ENCODE results near the gene PHF3.

Gene PHF3

DNA sequence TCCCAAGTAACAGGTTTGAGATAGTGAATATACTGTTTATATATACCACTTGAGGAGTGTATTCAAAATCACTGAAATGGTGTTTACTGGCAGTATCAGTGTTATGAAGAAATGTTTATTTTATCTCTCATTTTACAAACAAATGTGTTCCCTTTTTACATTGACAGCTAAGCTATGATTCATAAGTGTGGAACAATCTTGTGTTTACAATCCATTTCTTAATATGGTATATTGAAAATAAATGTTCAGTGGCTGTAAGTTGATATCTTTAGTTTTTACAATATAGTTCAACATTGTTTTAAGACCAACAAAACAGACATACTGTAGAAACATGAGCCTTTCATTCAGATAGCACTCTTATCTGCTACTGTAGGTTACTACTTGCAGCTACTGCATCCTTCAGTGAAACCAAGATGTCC, 14.3 kb downstream of the PHF3 start:
- no peak for DNase-seq

DNA sequence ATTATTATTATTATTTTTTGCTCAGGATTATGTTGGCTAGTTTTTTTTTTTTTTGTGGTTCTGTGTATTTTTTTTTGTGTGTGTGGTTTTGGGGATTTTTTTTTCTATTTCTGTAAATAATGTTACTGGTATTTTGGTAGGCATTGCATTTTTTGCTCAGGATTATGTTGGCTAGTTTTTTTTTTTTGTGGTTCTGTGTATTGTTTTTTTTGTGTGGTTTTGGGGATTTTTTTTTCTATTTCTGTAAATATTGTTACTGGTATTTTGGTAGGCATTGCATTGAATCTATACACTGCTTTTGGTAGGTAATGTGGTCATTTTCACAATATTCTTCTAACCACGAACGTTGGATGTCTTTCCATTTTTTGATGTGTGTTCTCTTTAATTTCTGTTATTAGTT, 17.4 kb downstream of the PHF3 start:
- DNase-seq: no peak

DNA sequence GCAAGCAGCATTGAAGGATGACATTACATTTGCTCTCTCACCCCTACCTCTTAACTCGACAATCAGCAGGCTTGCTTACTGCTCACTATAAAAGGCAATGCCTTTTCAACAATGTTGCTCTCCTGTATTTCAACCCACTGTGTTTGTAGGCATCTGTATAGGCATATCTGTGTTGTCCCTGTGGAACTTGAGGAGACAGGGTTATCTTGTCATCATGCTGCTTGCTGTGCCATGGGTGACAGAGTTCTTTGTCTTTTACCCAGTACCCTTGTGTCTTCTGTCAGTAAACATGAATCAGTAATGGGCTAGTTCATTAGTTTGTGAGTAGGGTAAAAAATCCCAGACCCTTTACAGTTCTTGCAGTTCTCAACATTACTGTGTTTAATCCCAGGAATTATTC, 25.2 kb downstream of the PHF3 start:
- DNase-seq: no peak

DNA sequence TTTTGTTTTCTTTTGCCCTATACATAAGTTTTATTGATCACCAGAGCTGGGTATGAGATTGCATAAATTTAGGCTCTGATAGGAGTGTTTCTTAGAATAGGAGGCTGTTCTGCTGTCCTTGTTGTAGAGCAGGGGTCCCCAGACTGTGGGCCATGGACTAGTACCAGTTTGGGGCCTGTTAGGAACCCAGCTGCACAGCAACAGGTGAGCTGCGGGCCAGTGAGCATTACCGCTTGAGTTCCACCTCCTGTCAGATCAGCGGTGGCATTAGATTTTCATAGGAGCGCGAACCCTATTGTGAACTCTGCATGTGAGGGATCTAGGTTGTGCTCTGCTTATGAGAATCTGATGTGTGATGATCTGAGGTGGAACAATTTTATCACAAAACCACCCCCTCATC, 26.2 kb downstream of the PHF3 start:
- DNase-seq: no peak

DNA sequence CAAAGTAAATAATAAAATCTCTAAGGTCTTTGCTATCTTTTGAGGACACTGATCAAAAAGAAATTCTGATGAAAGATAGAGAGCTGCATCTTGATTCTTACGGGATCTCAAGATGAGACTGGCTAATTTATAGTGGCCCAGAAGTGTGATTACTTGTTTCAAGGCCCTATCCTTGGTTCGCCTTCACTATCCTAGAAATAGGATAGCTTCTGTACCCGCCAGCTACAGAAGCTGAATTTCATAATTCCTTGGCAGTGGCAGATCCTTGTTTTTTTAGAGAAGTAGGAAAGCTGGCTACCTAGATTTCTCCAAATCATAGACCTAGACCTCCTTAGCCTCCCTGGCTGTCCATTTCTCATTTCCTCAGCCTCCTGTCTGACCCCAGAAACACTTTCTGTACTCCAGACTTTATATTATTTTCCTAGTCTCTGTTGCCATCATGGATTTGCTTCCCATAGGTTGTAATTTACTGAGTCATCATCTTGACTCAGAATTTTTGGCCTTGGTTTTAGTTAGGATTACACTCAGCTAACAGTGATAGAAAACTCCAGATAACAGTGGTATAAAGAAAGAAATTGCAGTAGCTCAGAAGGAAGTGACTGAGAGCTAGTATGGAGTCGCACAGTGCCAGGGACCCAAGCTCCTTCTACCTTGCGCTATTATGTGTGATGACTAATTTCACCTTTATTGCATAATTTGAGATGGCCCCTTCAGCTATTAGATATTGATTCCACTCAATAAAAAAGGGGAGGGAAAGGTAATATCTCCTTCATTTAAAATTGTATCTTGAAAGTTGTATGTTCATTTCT, 27.7 kb downstream of the PHF3 start:
- DNase-seq: no peak

DNA sequence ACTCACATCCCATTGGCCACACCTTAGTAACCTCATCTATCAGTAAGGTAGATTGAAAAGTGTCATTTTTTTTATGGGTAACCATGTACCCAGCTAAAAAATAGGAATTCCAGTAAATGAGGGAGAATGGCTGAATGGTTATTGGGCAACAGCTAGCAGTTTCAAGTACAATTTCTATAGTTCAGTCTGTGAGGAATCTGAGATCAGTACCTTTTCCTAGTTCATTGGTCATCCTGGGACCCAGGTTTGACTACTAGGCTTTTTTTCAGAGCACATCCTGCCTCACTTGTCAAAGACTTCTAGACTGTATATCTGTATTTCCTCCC, 28.3 kb downstream of the PHF3 start:
- DNase-seq: no peak

DNA sequence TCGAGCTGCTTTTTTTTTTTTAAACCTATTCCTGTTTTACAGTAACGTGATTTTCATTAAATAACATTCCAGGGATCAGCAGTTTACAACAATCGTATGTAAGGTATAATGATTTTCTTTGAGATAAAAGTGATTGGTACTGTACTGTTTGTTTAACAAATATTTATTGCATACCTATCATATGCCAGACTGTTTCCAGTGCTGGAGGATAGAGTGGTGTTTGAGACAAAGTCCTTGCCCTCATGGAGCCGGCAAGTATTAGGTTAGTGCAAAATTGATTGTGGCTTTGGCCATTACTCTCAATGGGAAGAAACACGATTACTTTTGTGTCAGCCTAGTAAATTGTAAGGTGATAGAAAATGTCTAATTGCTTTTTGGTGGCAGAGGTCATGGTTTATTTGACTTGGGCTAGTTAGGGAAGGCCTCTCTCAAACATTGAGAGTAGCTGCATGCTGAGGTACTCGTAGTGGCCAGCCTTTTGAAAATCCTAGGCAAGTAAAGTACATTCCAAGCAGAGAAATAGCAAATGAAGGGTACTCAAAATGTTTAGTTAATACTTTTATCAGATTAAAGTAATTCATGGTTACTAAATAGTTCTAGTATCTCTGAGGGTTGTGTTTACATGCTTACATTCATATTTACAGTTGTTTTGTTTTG, 35.6 kb downstream of the PHF3 start:
- no peak for DNase-seq

DNA sequence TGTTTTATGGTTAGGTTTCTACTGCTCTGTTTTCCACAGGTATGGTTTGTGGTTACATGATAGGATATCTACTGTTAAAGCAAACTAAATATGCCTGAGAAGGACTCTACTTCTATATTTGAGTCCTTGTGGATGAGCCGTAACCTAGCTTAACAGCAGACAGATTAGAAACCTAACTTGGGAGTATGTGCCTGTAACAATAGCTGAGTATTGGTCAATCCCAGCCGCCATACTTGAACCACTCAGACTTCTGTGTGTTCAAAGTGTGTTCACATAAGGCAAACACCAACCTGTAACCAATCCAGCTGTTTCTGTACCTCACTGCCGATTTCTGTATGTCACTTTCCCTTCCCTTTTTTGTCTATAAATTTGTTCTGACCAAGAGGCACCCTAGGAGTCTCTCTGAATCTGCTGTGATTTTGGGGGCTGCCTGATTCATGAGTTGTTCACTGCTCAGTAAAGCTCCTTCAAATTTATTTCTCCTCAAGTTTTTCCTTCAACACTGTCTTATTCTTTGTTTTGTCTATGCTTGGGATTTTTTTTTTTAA, 37.1 kb downstream of the PHF3 start:
- DNase-seq: no peak

DNA sequence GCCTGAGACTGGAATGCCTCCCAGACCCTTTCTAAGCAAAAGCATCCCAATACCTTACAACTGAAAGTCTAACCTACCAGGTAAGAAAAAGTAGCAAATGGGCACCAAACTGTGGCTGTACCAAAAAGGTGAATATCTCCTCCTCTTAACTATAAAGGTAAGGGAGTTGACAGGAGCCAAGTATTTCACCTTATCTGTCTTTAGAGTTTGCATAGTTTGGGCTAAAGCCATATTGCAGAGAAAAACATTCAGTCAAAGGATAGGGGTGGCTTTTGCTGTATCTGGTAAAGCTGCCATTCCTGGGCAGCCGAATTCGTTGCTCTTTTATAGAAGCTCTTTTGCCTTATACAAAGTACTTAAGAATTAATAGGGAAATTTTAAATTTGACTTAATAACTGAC, 38.1 kb downstream of the PHF3 start:
- DNase-seq: no peak

DNA sequence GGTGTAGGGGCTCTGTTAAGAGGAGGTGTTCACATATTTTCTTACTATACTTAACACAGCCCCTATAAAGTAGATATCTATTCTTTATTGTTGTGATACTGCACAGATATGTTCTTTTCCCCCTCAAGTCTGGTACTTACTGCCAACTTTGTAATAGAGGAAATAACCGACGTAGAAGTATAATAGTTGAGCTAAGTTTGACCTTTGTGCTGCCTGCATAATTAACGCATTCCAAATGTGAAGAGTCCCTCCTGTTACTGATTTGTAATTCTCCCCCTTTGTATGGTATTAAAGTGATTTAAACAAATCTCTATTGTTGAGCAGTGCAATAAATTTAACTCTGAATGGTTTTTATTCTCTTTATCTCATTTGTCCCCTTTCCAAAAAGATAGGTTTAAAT, 39.0 kb downstream of the PHF3 start:
- DNase-seq: no peak

DNA sequence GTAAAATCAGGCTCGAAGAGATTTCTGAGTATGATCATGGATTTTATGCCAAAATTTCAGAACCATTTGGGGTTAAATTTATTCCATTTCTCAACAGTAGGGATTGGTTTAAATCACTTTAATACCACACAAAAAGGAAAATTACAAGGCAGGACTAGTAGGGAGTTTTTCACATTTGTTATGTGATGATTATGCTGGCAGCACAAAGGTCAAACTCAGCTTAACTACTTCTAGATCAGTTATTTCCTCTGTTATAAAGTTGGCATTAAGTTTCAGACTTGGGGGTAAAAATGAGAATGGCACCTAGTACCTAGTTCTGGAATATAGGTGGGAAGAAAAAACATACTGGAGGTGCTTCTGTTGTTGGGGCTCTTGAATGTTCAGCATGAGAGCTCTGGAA, 39.5 kb downstream of the PHF3 start:
- no peak for DNase-seq

DNA sequence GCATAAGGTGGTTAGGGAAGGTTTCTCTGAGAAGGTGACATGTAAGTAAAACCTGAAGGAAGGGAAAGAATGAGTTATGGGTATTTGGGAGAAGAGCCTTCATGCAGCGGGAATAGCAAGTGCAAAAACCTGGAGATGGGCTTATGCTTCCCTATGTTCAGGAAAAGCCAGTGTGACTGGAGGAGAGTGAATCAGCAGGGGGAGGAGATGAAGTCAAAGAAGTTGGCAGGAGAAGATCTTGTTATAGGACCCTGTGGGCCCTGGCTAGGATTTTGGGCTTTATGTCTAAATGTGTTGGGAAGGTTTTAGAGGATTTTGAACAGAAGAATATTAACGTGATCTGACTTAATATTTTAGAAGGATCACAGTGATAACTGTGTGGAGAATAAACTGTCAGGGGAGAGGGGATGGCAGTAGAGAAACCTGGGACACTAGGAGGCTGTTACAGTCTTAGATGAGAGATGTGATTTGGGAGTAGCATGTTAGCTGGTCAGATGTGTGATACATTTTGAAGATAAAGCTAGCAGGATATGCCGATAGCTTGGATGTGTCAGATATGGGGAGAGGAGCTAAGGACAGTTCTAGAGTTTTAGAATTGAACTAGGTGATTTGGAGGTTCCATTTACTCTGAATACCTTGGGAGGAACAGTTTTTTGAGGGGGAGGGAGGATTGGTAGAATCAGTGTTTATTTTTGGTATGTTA, 41.0 kb downstream of the PHF3 start:
- DNase-seq: no peak

DNA sequence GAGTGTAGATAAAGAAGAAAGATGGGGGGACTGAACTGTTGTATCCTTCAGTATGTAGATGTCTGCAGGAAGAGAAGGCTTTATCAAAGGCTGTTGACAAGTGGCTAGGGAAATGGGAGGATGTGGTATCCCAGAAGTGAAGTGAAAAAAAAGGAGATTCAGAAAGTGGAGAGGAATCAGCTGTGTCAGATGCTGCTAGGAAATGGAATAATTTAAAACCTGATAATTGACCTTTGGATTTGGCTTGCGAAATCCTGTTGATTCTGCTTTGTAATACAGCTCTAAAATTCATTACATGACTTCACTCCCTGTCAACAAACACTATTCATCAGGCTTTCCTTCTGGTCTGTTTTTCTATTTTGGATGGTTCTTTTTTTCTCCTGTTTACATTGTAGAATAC, 41.7 kb downstream of the PHF3 start:
- DNase-seq: no peak

DNA sequence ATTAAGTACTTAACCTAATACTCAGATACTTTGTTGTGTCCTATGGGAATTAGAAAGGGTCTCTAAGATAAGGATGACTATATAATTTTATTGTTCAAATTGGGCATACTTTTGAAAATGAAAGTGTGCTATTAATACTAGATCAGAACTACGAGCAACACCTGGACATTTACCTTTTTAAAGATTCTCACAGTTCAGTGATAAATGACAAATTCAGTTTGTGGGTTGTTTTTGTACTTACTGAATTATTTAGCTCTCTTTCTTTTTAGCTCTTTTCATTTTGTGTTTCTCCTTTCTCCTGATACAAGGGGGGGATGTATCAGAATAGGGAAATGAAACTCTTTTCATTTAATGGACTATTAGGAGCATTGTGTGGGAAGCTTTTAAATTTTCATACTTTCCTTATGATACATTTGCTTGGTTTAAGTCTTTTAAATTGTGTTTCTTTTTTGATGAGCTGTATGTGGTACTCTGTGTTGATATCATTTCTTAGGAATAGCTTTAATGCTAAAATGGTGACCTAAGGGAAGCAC, 47.5 kb downstream of the PHF3 start:
- no peak for DNase-seq

DNA sequence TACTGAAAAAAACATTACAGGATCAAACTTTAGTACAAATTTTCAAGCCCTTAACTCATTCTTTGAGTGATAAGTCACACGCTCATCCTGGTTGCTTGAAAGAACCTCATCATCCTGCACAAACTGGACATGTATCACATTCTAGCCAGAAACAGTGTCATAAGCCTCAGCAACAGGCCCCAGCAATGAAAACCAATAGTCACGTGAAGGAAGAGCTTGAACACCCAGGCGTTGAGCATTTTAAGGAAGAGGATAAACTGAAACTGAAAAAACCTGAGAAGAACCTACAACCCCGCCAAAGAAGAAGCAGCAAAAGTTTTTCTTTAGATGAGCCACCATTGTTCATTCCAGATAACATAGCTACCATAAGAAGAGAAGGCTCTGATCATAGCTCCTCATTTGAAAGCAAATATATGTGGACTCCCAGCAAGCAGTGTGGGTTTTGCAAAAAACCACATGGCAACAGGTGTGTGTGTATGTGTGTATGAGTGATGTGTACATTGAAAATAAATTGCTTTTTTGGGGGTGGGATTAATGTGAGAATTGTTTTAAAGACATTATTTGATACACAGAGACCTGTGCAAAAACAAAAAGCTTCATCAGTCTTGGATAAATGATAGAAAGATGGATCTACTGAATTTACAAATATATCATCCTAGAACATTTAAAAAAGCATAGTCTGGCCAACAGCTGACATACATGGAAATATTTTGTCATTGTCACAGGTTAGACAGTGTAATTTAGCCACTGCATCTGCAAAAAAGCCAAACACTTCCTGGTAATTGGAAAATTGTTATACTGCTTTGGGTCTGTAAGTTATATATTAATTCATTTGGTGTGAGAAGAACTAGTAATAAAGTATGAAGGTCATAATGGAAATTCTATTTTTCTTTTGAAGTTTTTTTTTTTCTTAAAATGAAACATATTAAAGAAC, 50.1 kb downstream of the PHF3 start:
- DNase-seq: no peak

DNA sequence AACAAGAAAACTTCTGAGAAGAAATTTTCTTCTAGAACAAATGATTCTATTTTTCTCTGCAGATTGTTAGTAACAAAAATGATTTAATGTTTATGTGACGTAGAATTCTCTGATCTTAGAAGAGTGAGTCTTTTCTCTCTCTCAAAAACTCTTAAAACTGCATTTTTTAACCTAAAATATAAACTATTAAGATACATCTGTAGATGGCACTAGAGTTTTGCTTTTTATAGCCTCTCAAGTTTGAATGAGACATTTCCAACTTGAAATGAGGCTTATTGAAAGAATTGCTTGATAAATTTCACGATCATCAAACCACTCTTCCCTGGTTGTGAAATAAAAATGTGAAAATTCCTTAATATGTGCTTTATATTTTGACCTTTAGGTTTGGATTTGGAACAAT, 53.8 kb downstream of the PHF3 start:
- DNase-seq: no peak

DNA sequence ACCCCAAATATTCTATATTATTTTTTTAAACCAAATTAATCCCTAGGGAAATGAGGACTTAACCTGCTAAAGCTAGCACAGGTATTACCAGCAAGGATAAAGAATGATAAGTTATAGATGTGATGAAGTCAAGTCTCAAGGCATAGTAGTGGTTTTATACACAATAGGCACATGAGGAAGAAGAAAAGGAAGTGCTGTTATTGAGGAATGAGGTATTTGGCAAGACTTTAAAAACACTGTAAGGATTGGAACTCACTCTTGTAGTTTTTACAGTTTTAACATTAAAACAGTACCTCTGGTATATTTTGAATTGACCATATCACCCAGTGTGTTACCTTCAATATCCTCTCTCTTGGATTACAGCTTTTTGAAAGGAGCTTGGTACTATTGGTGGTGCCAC, 54.6 kb downstream of the PHF3 start:
- DNase-seq: no peak

DNA sequence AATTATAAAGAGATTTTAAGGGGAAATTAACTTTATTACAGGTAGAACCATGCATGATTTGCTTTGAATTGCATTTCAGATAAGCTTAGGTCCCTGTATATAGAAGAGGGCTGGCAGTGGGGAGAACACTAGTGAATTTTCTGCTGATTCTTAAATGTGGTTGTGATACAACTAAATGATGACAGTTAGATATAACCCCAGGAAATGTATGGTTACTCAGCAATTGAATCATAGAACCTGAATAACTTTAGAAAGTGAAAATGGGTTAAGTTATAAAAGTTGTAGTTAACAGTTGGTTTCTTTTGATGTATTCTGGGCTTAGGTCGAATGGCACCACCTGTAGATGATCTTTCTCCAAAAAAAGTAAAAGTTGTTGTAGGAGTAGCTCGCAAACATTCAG, 70.1 kb downstream of the PHF3 start:
- DNase-seq: no peak

DNA sequence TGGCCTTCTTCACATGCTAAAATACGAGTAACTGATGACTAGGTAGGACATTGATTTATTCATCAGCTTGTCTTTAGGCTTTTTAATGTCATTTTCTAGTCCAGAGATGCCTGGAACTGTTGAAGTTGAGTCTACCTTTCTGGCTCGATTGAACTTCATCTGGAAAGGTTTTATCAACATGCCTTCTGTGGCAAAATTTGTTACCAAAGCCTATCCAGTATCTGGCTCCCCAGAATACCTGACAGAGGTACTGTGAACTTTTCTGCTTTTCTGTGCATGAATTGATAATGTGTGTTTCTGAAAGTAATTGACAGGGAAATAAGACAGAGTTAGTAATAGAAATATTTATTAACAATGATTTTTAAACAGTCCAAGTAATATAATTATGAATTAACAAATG, 71.0 kb downstream of the PHF3 start:
- no peak for DNase-seq

DNA sequence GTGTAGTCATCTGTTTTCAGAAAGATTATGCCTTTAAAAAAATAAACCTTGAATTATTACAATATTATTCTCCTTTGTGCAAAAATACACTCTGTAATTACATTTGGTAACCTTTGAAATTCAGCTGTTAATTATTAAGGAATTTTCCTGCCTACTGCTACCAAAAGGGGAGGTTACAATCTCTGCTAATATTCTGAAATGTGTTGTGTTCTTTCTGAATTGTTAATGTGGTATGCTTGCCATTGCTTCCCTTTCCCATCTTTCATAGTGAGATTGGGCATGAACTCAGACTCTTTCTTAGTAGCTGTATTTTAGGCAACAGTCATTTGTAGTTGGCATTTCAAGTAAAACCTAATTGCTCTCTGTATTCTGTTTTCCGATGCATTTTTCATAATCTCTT, 73.0 kb downstream of the PHF3 start:
- no peak for DNase-seq

DNA sequence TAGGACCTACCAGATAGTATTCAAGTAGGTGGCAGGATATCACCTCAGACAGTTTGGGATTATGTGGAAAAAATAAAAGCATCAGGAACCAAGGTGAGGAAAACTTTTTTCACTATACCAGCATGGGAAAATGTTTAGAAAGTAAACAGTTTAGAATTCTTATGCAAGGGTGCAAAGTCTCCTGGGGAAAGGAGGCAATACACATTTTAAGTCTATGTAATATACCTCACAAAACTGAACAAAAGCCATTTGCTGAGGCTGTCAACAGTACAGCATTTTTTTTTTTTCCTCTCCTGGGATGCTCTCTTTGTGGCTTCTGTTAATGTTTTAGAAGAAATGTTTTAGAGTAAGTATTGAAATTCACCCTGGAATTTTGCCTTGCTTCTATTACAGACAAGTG, 73.5 kb downstream of the PHF3 start:
- DNase-seq: no peak

DNA sequence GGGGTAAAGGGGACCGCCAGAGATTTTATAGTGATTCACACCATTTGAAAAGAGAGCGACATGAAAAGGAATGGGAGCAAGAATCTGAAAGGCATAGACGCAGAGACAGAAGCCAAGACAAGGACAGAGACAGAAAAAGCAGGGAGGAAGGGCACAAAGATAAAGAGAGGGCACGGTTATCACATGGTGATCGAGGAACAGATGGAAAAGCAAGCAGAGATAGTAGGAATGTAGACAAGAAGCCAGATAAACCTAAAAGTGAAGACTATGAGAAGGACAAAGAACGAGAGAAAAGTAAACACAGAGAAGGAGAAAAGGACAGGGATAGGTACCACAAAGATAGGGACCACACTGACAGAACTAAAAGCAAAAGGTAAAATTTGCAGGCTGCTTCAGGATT, 77.7 kb downstream of the PHF3 start:
- no peak for DNase-seq

DNA sequence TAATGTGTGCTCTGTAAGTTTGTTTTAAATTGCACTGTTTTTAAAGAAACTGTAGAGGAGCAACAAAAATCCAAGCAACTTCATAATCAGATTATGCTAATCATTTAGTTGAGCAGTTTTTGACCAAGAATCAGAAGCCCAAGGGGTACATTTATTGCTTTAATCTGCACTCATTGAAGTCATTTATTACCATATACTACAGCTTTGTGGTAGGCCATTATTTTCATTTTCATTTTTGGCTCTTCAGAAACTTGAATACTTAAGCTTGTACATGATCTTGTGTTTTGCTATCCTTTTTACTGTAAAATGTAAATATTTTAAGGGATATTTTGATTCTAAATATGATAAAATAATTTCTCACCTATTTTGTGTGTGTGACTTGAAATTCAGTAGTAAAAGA, 78.5 kb downstream of the PHF3 start:
- no peak for DNase-seq
